NOMO-1 (cell line): ENCODE data around the gene HDGFL1.

Experiments
- DNase-seq, 2 experiments: peaks; one replicate each; lab custom pipeline; 2025; ENCODE audit not compliant: unreplicated experiment in 2 of 2; lab: John Stamatoyannopoulos, UW

Gene HDGFL1

DNA sequence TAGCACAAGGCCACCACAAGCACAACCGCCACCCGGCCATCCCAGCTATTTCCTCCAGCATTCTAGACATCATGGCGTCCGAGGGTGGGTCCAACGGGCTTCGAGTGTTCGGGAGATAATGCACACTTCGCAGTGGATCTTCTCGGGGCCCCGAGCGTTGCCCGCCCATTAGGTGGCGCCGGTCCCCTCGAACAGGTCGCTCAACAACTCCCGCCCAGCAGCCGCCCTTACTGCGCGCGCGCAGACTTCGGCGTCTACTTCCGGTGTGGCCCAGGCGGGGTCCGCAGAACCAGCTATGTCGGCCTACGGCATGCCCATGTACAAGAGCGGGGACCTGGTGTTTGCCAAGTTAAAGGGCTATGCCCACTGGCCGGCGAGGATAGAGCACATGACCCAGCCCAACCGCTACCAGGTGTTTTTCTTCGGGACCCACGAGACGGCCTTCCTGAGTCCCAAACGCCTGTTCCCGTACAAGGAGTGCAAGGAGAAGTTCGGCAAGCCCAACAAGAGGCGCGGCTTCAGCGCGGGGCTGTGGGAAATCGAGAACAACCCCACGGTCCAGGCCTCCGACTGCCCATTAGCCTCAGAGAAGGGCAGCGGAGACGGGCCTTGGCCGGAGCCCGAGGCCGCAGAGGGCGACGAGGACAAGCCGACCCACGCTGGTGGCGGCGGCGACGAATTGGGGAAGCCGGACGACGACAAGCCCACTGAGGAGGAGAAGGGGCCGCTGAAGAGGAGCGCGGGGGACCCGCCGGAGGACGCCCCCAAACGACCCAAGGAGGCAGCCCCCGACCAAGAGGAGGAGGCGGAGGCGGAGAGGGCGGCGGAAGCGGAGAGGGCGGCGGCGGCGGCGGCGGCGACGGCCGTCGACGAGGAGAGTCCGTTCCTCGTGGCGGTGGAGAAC, at the start of gene HDGFL1:
Gene HDGFL1, plus strand, starts transcription at position 286 of the 904 bp plus-strand sequence. Its CDS starts 10 bp downstream, at position 296.
- no peak for DNase-seq

DNA sequence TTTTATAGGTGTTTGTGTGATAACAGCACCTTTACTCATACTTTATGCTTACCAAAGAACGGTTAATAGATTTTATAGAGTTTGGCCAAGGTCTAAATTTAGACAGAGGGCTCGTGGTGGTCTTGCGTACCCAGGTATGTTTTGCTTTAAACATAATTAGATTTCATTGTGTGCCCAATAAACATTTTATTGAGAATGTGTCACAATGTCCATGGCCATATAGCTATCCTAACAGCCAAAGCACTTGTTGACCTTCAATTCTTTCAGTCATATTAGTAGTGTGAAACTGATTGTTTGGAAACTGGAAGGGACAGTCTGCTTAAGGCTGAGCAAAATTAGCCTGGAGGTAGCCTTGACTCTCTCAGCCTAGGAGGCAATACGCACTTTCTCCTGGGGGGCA, 48.3 kb upstream of the HDGFL1 start:
- no peak for DNase-seq

DNA sequence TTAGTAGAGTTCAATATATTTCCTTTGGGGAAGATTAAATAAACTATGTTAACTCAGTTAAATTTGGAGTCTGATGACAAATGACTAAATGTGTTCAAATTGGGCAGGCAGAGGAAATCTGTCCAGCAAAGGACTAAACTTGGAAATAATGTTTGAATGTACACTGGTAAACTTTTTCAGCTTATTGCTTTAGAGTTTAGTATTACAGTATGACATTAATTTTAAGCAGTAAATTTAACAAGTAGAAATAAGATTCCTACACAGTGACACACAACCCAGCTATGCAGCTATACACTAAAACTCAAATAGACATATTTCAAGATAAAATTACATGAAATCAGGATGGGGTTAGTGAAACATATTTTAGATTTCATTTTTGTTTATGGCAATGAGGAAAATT, 42.6 kb upstream of the HDGFL1 start:
- no peak for DNase-seq

DNA sequence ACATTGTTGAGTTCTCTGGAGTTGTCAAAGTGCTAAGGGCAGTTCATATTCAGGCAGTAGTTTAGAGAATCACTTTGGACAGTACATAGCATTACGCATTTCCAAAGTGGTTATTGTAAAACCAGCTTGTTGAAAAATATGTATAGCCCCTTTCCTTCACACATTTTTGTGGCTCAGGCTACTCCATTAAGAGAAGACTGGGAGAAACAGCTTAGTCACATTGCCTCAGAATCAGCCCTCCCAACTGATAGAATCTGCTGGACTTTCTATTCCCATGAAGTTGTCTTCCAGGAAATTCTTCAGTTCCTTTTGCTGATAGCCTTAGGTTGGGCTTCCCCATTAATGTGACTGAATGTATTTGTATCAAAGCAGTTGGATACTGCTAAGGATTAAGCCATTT, 39.5 kb upstream of the HDGFL1 start:
- DNase-seq = no peak

DNA sequence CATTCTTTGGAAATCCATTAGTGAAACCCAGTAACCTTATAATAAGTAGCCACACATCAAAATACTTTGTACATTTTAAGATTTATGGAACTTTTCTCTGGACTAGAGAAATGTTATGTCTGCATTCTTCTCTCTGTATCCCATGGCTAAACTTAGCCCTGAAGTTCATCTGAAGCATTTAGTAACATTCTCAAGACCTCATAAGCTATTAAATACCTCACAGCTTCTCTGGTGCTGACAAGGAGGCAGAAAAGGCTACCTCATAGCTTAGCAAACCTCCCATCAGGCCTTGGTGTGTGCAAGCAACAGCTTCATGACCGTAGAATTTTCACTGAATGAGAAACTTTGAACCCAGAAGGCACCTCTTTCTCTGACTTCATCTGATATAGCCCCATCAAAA, 38.9 kb upstream of the HDGFL1 start:
- DNase-seq = no peak

DNA sequence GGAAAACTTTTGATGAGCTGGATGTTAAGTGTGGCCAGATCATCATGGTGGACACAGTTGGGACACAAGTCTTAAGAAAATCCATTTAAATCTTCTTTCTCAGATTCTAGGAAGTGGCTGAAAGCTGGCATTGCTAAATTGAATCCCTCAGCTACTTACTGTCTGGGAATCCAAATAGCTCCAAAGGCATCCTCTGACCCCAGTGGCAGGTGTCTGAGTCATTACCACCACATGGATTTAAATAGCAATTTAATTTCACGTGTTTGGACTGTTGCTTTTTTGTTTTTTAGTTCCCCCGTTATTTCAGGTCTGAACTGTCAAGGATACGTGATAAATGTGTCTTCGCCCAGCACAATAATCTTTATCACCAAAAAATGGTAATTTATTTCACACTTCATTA, 33.2 kb upstream of the HDGFL1 start:
- no peak for DNase-seq

DNA sequence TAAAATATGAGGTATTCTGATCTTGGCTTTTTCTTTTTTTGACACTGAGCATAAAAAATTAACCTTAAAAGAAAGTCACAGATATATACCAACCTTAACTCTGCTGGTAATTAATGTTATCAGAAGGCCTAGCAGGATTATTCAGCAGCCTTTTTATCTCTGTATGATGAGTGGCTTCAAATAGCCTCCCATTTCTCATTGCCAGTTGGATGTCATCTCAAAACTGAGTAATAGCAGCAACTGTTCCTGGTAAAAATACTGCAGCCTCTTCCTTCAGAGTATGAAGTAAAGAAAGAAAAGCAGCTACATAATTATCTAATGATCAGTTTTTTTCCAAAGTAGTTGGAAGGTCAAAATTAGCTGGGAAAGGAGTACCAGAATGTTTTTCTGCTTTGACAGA, 24.9 kb upstream of the HDGFL1 start:
- DNase-seq = no peak

DNA sequence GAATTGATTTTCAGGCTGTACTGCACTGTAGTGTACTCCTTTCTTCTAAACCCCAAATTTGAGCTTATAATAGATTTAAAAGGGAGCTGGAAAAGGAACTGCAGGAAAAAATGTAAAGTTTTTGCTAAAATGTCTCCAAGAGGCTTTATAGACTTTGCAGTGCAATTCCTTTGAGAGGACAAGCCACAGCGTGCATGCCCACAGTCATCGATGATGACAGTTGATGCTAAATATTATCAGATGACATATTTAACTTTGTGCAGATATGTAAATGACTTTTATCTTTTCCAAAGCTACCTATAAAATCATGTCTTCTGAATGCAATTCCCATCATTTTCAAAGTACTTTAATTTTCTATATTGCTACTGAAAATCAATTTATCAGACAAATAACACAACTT, 24.3 kb upstream of the HDGFL1 start:
- no peak for DNase-seq

DNA sequence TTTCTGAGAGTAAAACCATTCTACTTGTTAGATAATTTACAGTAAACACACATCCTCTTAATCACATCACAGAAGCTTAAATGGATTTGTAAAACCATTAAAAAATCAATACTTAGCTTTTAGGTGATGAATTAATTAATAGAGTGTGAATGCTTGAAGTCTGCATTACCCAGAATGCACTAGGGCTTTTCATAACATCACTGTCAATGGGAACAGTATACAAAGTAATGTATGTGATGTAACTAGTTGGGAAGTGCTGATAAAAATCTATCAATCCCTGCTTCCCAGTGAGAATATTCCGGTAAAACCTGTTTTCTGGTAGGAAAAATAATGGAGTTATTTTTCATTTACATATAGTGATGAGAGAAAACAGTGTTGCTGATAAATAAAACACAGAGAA, 23.1 kb upstream of the HDGFL1 start:
- no peak for DNase-seq

DNA sequence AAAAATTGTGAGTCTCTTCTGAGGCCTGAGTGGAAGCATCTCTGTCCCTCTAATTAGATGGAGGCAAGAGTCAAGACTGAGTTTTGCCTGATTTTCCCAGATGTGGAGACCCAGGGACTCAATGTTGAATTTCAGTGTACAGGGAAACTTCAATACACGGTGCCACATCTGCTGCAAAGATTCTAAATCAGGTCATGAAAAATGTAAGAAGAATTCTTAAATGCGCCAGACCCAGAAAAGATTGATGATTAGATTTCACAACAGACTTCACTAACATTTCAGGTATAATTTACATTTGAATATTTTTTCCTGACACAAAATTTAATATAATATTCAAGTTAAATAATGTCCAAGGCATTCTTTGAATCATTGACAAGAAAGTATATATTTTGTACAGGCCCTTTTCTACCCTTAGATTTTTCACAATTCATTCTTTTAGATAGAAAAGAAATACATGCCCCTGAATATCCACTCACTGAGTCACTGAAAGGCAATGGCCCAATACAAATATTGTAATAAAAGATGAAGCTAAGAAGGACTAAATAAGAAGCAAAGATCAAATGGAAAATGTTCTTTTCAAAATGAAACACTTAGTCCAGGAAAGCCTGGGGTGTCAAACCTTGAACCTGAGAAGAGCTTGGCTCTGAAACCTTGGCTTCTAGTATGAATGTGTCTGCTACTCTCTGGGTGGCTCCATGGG, 18.2 kb upstream of the HDGFL1 start:
- no peak for DNase-seq

DNA sequence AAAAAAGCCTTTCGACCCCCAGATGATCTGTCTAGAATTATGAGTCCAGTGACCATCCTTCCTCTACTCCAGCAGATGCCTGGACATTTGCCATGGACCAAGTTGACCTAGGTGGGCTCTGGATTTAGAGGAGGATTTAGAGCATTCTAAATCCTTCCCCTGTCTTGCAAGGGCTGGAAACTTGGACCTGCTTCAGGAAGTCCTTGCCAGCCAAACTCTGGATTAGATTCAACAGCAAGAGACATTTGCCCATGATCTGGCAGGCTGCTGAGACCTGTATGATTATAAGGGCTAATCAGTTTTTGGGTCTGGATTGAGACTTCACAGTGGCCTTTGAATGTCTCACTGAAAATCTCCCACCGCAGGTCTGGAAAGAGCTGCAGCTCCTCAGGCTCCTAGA, 13.1 kb upstream of the HDGFL1 start:
- DNase-seq = no peak

DNA sequence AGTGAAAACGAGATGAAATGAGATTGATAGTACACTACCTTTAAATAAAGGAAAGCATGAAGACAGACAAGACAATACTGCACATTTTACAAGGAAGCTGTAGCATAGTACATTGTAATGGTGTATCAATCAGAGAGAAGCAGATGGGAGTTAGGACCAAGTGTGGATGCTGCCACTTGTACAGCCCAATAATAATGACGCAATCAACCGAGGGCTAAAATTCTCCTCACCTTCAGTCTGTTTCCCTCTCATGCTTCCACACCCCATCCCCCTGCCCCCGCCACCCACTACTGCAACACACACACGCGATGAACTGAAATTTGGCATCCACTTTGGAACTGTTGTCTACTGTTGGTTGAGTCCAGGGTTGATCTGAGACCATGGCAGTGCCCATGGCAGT, 12.4 kb upstream of the HDGFL1 start:
- no peak for DNase-seq

DNA sequence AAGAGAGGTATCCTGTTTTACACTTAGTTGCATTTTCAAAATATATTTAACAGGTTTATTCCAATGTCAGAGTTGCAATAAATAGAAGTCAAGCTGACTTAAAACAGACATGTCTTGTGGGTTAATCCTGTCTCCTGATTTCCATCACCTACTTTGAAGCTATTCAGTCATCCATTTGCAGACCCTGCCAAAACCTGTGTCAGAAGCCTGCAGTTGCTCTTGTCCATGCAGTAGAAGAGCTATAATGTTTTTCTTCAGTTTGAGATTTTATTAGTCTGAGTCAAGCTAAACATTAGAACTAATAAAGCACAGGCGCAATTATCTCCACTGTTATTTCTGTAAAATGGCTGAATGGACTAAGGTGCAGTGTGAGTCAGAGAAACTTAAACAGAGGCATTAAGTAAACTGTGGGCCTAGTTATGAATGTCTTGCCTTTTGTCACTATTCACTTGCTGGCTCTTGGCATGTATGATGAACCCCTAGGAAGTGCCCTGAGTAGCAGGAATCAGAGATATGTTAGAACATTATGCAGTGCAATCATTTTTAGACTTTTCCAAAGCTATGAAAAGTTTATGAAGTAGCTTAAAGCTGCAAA, 11.0 kb upstream of the HDGFL1 start:
- no peak for DNase-seq

DNA sequence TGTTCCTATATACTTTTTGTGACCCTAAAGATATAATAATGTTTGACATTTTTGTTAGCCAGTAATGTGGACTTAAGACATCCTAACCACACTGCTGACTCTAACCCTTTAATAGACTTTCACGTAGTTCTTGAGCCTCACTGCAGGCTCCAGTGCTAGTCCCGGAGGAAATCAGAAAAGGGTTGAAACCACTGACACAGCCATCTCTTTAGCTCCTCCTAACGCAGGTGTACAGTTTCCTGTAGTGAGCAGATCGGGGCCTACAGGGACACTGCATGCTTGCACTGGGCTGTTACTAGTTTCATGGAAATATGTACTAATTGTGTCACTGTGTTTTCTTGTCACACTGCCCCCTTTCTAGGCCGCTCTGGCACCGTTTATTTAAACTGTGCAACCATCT, 512 bp upstream of the HDGFL1 start:
- DNase-seq = no peak

DNA sequence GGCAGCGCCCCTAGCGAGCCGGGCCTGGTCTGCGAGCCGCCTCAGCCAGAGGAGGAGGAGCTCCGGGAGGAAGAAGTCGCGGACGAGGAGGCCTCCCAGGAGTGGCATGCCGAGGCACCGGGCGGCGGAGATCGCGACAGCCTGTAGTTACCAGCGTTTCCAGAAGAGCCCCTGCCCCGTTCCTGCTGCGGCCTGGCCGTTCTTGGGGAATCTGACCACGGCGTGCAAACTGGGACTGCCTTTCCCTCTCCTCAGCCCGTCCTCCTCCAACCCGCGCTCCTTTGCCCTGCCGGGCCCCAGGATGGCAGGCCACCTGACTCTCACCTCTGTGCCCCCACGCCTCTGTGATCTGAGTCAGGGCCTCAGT, 802 bp downstream of the HDGFL1 start:
- DNase-seq = no peak

DNA sequence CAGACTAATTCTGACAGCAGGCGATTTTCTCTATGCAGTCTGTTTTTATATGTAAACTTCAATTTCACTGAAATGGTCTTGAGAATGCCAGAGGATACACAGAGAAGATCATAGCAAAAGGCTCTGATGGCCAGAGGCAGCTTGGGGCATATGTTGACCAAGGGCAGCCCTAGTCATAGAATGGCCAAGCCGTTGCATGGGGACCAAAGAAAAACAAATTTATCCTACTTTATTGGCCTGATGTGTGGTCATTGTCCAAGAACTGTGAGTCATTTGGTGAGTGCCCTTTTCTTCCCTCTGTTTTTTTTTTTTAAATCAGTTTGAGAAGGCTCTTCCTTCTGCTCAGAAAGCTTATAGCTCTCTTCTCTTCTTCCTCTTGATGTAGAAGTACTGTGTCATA, 5.8 kb downstream of the HDGFL1 start:
- no peak for DNase-seq

DNA sequence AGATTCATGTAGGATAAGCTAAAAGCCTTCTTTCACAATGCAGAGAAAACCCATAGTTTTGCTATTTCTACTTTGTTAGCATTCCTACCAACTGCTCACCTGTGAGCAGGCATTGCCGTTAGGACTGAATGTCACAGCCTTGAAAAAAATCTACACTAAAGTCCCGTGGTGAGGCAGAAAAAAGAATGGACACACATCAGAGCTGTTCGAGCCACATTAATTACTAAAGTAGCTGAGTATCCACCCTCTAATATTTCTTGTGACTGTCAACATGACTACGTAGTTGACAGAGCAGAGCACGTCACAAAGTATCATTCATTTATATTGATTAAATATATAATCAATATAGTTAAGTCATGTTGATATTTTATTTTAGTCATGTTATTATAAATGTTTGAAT, 10.1 kb downstream of the HDGFL1 start:
- DNase-seq = no peak

DNA sequence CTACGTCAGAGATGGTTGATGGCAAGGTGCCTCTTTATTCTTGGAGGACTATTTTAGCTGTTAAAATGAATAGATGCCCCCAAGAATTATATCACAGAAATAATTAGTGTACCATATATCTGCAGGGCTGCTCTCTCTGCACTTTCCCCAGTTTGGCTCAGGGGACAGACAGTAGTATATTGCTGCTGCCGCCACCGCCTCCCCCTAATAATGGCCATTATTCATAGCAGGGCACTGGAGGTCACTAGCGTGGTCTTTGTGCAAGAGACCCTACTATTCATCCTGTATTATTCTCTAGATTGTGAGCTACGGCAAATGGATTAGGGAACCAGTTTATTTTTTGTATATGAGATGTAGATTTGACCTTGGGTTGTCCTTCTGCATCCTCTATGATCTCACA, 11.0 kb downstream of the HDGFL1 start:
- DNase-seq = no peak

DNA sequence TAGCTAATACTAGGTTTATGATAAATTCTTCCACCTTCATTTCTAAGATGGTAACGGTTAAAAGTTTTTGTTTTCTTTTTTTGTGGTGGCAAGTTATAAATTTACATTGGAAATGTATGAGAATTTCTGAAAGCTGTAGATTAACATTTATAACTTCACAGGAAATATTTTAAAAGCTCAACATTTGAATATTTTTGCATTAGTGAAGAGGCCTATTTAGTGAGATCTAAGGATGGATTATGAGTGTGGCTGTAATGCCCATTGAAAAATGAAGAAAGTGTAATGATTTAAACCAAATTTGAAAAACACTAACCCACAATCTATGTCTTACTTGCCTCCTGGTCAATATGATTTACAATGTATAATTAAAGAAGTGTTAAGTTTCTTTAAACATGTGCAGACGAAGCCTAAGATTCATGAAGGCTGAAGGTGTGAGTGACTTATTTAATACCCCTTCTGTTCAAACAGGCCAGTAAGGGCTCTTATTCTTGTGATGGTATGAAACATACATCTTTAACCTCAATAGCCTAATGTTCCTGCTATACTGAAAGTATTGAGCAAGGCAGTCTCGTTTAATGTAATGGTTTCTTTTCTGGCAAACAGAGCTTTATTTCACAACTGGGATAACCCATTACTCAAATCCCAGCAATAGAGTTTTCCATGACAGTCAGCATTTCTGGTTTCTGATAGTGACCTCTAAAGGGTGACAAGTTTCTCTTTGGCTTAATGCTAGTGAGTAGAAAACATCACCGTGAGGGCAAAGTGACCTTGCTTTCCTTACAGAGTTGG, 13.2 kb downstream of the HDGFL1 start:
- DNase-seq = no peak

DNA sequence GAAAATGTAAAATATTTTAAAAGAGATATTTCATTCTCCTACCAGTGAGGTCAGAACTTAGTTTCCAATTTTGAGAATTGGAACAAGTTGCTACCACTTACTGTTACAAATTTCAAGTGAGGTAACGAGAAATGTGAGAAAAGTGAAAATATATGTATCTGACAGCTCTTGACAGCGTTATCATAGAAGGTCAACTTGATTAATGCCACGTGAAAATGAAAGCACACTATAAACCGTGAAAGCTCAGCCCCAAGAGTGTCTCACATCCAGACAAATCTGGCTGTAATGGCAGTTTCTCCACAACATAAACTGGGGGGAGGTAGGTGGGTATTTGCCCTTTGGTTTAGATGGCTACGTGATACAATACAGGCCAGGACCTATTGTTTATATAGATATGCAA, 13.9 kb downstream of the HDGFL1 start:
- no peak for DNase-seq

DNA sequence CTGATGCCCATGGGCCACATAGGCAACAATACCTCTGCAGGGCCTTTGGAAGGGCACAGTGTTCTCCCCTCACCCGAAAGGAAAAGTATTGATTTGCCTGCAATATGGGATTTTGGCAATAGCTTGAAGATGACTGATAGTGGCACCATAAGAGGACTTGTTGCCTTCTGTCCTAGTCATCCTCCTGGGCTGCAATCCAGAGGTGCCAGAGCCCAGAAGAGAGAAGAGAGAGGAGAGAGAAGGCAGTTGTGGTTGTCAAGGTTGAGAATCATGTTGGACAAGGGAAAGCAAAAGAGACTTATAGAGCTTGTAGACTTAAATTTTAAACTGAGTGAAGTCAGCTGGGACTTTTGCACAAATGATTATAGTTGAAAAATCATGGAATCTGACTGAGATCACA, 14.6 kb downstream of the HDGFL1 start:
- DNase-seq = no peak
